A673 (cell line): ENCODE measurements around the gene UTRN. TPM values are rescaled to one million over a fixed set of nuclear protein-coding genes. Genes with fewer than 3 reads are reported as not detected.

ENCODE experiments used
- BruUV-seq: library from RNA; stranded (reverse); fragments of 400-500 nt; replicated peaks from 2 replicates; lab custom pipeline; 2021; lab: Mats Ljungman, UMichigan
- CTCF ChIA-PET: fragments of 300-600 bp; sonication (Branson Sonifier 250); formaldehyde crosslinking; loops from one replicate; lab custom pipeline; 2022; ENCODE audit warnings: antibody characterized with exemption; lab: Charles Lee
- POLR2A ChIA-PET: fragments of 300-600 bp; sonication (Branson Sonifier 250); formaldehyde crosslinking; loops from one replicate; lab custom pipeline; 2022; ENCODE audit warnings: antibody characterized with exemption; ENCODE audit not compliant: low non-redundant PET; lab: Charles Lee
- DNase-seq: peaks from one replicate; pipeline ENCODE4 v3.0.0-alpha.2; 2015; ENCODE audit warnings: low spot score
- H3K27ac ChIP-seq: fragments of 200-600 bp; sonication (generic); 2 replicates; pipeline ENCODE4 v1.5.1; 2016; ENCODE audit warnings: mixed run types, low read depth, mild to moderate bottlenecking, mixed read lengths, antibody characterized with exemption, low read length; ENCODE audit not compliant: poor library complexity, severe bottlenecking
- H3K27me3 ChIP-seq: fragments of 200-600 bp; sonication (generic); replicated peaks from 2 replicates; pipeline ENCODE4 v1.6.1; 2017; ENCODE audit warnings: mixed run types, low read depth, mild to moderate bottlenecking, mixed read lengths, antibody characterized with exemption, low read length; ENCODE audit not compliant: insufficient read depth, poor library complexity
- H3K36me3 ChIP-seq: fragments of 200-600 bp; sonication (generic); 2 replicates; pipeline ENCODE4 v1.6.1; 2016; ENCODE audit warnings: mixed run types, mild to moderate bottlenecking, mixed read lengths, antibody characterized with exemption, low read length; ENCODE audit not compliant: insufficient read depth, poor library complexity, severe bottlenecking
- H3K4me1 ChIP-seq: fragments of 200-600 bp; sonication (generic); 2 replicates; pipeline ENCODE4 v1.6.1; 2017; ENCODE audit warnings: mixed run types, mild to moderate bottlenecking, mixed read lengths, antibody characterized with exemption, low read length; ENCODE audit not compliant: insufficient read depth, poor library complexity, severe bottlenecking
- H3K4me3 ChIP-seq: fragments of 200-600 bp; sonication (generic); 2 replicates; pipeline ENCODE4 v1.5.1; 2016; ENCODE audit warnings: low read depth, mixed run types, mild to moderate bottlenecking, mixed read lengths, low read length; ENCODE audit not compliant: poor library complexity, severe bottlenecking
- H3K9me3 ChIP-seq: fragments of 200-600 bp; sonication (generic); 2 replicates; pipeline ENCODE4 v1.6.1; 2016; ENCODE audit warnings: mixed run types, low read depth, mild to moderate bottlenecking, mixed read lengths, antibody characterized with exemption, low read length; ENCODE audit not compliant: poor library complexity, severe bottlenecking
- EZH2 ChIP-seq: fragments of 200-600 bp; sonication (generic); IDR thresholded peaks from 2 replicates; pipeline ENCODE4 v1.6.1; 2017; ENCODE audit warnings: borderline replicate concordance, low read depth, mild to moderate bottlenecking, mixed read lengths, antibody characterized with exemption, low read length; ENCODE audit not compliant: poor library complexity, severe bottlenecking
- intact Hi-C: fragments of 100-400 bp; cut with micrococcal nuclease; formaldehyde crosslinking; loops from one replicate; pipeline ENCODE4 v1.10.0; 2022; ENCODE audit not compliant: unreplicated experiment
- total RNA-seq: library from RNA; stranded (reverse); gene quantifications from 2 replicates; pipeline ENCODE4 v1.2.3, GENCODE V29; 2021
- TF ChIP-seq, protein P1 (sequence below): fragments of 300-800, 200-600 bp; sonication (generic); conservative IDR thresholded peaks from 2 replicates; pipeline ENCODE4 v1.5.1; 2017; ENCODE audit warnings: low read depth, mild to moderate bottlenecking, antibody characterized with exemption, low read length, moderate library complexity, mixed read lengths

Gene UTRN
- total RNA-seq, 1 experiment from 2014 or later: 75.2 TPM

DNA sequence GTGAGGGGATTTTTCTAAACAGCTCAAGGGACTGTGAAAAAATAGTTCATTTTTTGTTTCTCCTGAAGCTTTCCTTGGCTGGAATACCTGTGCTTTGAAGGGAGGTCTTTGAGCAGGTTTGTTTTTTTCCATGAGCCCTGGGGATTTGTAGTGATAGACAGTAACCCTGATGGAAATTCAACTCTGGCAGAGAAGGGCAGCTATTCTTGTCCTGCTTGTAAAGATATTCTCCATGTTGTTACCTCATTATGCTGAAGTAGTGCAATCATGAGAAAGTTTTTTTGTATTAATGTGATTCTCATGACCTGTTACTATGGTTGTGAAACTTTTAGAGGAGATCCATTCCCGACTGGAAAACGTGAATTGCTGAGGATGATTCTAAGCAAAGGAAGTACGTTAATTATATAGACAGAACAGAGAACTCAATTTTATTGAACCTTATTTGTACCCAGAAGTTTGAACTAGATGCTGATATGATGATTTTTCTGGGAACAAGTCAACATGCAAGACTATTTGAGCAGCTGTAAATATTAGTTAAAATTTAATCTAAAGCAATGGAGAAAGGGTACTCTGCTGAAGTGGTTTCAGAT lies 12.5 kb downstream of the UTRN start:
- ChIA-PET POLR2A (no interaction called here), CTCF (no interaction called here)
- H3K27ac ChIP-seq: no peak overlapping the region
- H3K36me3 ChIP-seq: no peaks in the 10 kb centered on the region
- peaks cover 9% of the 10 kb centered on the region for H3K4me1 ChIP-seq
- TF ChIP-seq, protein P1, sequence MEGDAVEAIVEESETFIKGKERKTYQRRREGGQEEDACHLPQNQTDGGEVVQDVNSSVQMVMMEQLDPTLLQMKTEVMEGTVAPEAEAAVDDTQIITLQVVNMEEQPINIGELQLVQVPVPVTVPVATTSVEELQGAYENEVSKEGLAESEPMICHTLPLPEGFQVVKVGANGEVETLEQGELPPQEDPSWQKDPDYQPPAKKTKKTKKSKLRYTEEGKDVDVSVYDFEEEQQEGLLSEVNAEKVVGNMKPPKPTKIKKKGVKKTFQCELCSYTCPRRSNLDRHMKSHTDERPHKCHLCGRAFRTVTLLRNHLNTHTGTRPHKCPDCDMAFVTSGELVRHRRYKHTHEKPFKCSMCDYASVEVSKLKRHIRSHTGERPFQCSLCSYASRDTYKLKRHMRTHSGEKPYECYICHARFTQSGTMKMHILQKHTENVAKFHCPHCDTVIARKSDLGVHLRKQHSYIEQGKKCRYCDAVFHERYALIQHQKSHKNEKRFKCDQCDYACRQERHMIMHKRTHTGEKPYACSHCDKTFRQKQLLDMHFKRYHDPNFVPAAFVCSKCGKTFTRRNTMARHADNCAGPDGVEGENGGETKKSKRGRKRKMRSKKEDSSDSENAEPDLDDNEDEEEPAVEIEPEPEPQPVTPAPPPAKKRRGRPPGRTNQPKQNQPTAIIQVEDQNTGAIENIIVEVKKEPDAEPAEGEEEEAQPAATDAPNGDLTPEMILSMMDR: no peak
- no peak for TF ChIP-seq EZH2
- no peak overlapping the region for H3K4me3 ChIP-seq
- no TSS peak for BruUV-seq
- no peaks in the 10 kb centered on the region for H3K9me3 ChIP-seq
- no peak for DNase-seq
- intact Hi-C loops: no loop called here
- H3K27me3 ChIP-seq: no peaks in the 10 kb centered on the region

DNA sequence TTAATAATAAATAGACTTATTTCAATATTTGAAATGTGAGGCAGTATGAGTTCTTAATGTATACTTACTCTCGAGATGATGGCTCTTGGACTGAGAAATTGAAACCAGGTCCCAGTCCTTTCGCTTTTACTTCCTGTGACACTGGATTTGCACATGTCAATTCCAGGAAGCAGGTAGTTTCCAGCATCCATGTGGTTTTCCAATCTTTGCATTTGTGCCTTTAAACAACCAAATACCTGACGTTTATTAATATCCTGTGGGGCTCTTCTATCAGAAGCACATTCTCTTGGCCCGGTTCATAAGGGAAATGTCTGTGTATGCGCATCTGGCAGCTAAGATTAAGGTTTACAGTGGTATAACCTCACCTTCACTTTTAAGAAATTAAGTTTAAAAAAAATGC lies 13.1 kb downstream of the UTRN start:
- intact Hi-C loops: no loop called here
- POLR2A ChIA-PET: no interaction called here
- Histone ChIP-seq H3K36me3 (no peaks in the 10 kb centered on the region), H3K4me3 (no peak overlapping the region), H3K27ac (no peak overlapping the region), H3K4me1 (peaks cover 9% of the 10 kb centered on the region), H3K9me3 (no peaks in the 10 kb centered on the region), H3K27me3 (no peaks in the 10 kb centered on the region)
- TF ChIP-seq, protein P1: no peak
- TF ChIP-seq EZH2: no peak
- CTCF ChIA-PET: no interaction called here
- no TSS peak for BruUV-seq
- no peak for DNase-seq

DNA sequence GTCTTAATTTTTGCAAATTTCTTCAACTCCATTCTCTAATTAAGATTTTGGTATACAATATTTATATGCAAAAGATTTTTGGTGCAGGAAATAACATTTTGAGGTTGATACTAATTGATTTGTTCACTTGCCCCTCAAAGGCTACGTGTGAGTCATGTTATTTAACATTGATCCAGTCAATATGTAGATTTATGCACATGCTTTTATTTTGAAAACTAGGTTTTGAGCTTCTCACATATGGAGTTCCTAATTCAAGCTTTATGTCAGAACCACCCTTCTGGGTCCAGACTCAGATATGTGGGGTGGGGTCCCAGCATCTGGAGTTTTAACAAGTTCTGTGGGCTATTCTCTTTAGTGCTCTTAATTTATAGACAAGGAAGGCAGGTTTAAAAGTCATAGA lies 13.8 kb downstream of the UTRN start:
- CTCF ChIA-PET: no interaction called here
- no peak for DNase-seq
- BruUV-seq: no TSS peak
- H3K36me3 ChIP-seq: no peaks in the 10 kb centered on the region
- intact Hi-C loops: no loop called here
- no peak overlapping the region for H3K4me3 ChIP-seq
- H3K27me3 ChIP-seq: no peaks in the 10 kb centered on the region
- H3K9me3 ChIP-seq: no peaks in the 10 kb centered on the region
- H3K27ac ChIP-seq: no peak overlapping the region
- POLR2A ChIA-PET: no interaction called here
- no peak for TF ChIP-seq EZH2
- TF ChIP-seq, protein P1: no peak
- H3K4me1 ChIP-seq: peaks cover 3% of the 10 kb centered on the region
